Lower leg skin (tissue), 3 donors: ENCODE measurements around the gene NUAK1.

Experiments
- POLR2A ChIP-seq, 2 donors: fragments of 450-650 bp; IDR thresholded peaks; one replicate each; pipeline ENCODE4 v1.6.1; 2016 to 2017; ENCODE audit warnings: antibody characterized with exemption in 2 of 2, mild to moderate bottlenecking in 1 of 2, moderate library complexity in 1 of 2
- TF ChIP-seq, protein P1 (sequence below), 3 donors: fragments of 450-650 bp; IDR thresholded peaks; one replicate each; pipeline ENCODE4 v1.5.1; 2016; ENCODE audit warnings: antibody characterized with exemption in 3 of 3, mild to moderate bottlenecking in 3 of 3, moderate library complexity in 2 of 3

DNA sequence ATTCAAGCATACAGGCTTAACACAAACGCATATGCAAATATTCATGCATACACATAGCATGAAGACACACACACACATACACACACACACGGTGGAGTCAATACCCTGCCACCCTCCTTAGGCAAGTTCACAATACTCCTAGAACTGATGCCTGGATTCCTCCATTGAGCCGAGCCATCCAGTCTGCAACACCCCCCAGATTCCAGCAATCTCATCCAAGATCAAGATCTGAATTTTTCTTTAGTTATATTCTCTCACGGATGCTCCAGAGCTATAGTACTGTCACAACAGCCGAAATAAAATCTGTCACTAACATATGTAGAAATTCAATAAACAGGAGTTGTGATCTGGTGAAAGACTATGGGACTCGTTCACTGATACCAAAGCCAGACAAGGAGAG, 110.8 kb downstream of the NUAK1 start:
- TF ChIP-seq, protein P1, sequence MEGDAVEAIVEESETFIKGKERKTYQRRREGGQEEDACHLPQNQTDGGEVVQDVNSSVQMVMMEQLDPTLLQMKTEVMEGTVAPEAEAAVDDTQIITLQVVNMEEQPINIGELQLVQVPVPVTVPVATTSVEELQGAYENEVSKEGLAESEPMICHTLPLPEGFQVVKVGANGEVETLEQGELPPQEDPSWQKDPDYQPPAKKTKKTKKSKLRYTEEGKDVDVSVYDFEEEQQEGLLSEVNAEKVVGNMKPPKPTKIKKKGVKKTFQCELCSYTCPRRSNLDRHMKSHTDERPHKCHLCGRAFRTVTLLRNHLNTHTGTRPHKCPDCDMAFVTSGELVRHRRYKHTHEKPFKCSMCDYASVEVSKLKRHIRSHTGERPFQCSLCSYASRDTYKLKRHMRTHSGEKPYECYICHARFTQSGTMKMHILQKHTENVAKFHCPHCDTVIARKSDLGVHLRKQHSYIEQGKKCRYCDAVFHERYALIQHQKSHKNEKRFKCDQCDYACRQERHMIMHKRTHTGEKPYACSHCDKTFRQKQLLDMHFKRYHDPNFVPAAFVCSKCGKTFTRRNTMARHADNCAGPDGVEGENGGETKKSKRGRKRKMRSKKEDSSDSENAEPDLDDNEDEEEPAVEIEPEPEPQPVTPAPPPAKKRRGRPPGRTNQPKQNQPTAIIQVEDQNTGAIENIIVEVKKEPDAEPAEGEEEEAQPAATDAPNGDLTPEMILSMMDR (IDR thresholded peaks at IDR 0.05), result no peak
- no peak for TF ChIP-seq POLR2A (IDR thresholded peaks at IDR 0.05)
